NB4 (cell line): ENCODE data around the gene GRHL1.

ENCODE experiments used
- CTCF ChIP-seq: IDR thresholded peaks from one replicate; pipeline ENCODE4 v1.5.1; 2012; ENCODE audit warnings: low read depth, low read length
- MAX ChIP-seq: IDR thresholded peaks from 2 replicates; pipeline ENCODE4 v1.6.1; 2011; ENCODE audit warnings: low read depth, low read length
- POLR2A ChIP-seq: IDR thresholded peaks from 2 replicates; pipeline ENCODE4 v1.6.1; 2011; ENCODE audit warnings: mild to moderate bottlenecking; ENCODE audit not compliant: insufficient read length; ENCODE audit errors: extremely low read depth

GRCh38 chr2:10004401-10004800 lies 52.9 kb downstream of the GRHL1 start:
- no peak for TF ChIP-seq CTCF
- TF ChIP-seq POLR2A: no peak
- no peak for TF ChIP-seq MAX
